Endothelial cell of umbilical vein (primary cell): ENCODE measurements around the gene LRP2. TPM values are rescaled to one million over a fixed set of nuclear protein-coding genes. Genes with fewer than 3 reads are reported as not detected.

Source experiments
- BruUV-seq: library from RNA; stranded (reverse); fragments of 400-500 nt; replicated peaks from 2 replicates; lab custom pipeline; 2021; lab: Mats Ljungman, UMichigan
- CTCF ChIA-PET: fragments of 300-600, 350-600 bp; sonication (Branson Sonifier 250); formaldehyde crosslinking; loops from one replicate; lab custom pipeline; 2021; ENCODE audit warnings: antibody characterized with exemption, inconsistent platforms; lab: Charles Lee
- POLR2A ChIA-PET: fragments of 300-600, 350-600 bp; sonication (Branson Sonifier 250); formaldehyde crosslinking; loops from one replicate; lab custom pipeline; 2021; ENCODE audit warnings: antibody characterized with exemption, inconsistent platforms; lab: Charles Lee
- DNase-seq: peaks from one replicate; pipeline ENCODE4 v3.0.0-alpha.2; 2011; ENCODE audit warnings: low read depth, low spot score
- FAIRE-seq: peaks from 2 replicates; lab custom pipeline; 2011; peaks lifted over from hg19 to GRCh38; lab: Jason Lieb, UNC
- H2AFZ ChIP-seq: 2 replicates; pipeline ENCODE4 v1.6.0; 2012; ENCODE audit warnings: low read depth, low read length, control low read depth, inconsistent platforms
- H3K27ac ChIP-seq: 2 replicates; pipeline ENCODE4 v1.5.1; 2011; ENCODE audit warnings: low read depth, mild to moderate bottlenecking, control low read depth, low read length, moderate library complexity; ENCODE audit not compliant: insufficient read depth
- H3K27me3 ChIP-seq, 2 experiments: 2 replicates each; pipeline versions ENCODE4 v1.6.0 to v1.6.1; 2011; ENCODE audit warnings: low read length in 2 of 2, mixed read lengths in 1 of 2; ENCODE audit not compliant: control insufficient read depth in 2 of 2, insufficient read depth in 2 of 2
- H3K36me3 ChIP-seq, 2 experiments: 2 replicates in 1 of 2; 3 replicates in 1 of 2; pipeline ENCODE4 v1.5.1; 2011; ENCODE audit warnings: low read length in 2 of 2, mild to moderate bottlenecking in 1 of 2, moderate library complexity in 1 of 2; ENCODE audit not compliant: control insufficient read depth in 2 of 2, insufficient read depth in 2 of 2; ENCODE audit errors: extremely low read depth in 1 of 2
- H3K4me1 ChIP-seq: 3 replicates; pipeline ENCODE4 v1.5.1; 2011; ENCODE audit warnings: mild to moderate bottlenecking, low read length; ENCODE audit not compliant: control insufficient read depth, insufficient read depth; ENCODE audit errors: extremely low read depth
- H3K4me2 ChIP-seq: 2 replicates; pipeline ENCODE4 v1.6.1; 2011; ENCODE audit warnings: low read length, control low read depth, mixed read lengths; ENCODE audit not compliant: insufficient read depth
- H3K4me3 ChIP-seq, 3 experiments: fragments of 200-600 bp in 1 of 3; sonication (generic), shearing (Covaris generic) in 1 of 3; replicated peaks in 1 of 3; 2 replicates each; pipeline ENCODE4 v1.5.1; 2011 to 2016; ENCODE audit warnings: control low read depth in 3 of 3, low read length in 3 of 3, mild to moderate bottlenecking in 2 of 3, inconsistent platforms in 1 of 3, low read depth in 1 of 3, moderate library complexity in 1 of 3; ENCODE audit not compliant: insufficient read depth in 1 of 3
- H3K79me2 ChIP-seq: 2 replicates; pipeline ENCODE4 v1.6.0; 2012; ENCODE audit warnings: low read length, inconsistent platforms; ENCODE audit not compliant: control insufficient read depth, insufficient read depth
- H3K9ac ChIP-seq: replicated peaks from 2 replicates; pipeline ENCODE3; 2011; ENCODE audit warnings: low read length, control low read depth; ENCODE audit not compliant: insufficient read depth; ENCODE audit errors: extremely low read depth
- H3K9me1 ChIP-seq: replicated peaks from 3 replicates; pipeline ENCODE4 v1.6.0; 2011; ENCODE audit warnings: mild to moderate bottlenecking, low read length; ENCODE audit not compliant: control insufficient read depth, insufficient read depth; ENCODE audit errors: extremely low read depth
- H3K9me3 ChIP-seq: replicated peaks from 2 replicates; pipeline ENCODE4 v1.5.1; 2012; ENCODE audit warnings: low read length, inconsistent platforms; ENCODE audit not compliant: control insufficient read depth, insufficient read depth
- H4K20me1 ChIP-seq: replicated peaks from 2 replicates; pipeline ENCODE3; 2011; ENCODE audit warnings: mild to moderate bottlenecking, low read length; ENCODE audit not compliant: control insufficient read depth, insufficient read depth; ENCODE audit errors: extremely low read depth
- EZH2 ChIP-seq: IDR thresholded peaks from 2 replicates; pipeline ENCODE4 v1.6.1; 2012; ENCODE audit warnings: borderline replicate concordance, low read depth, mild to moderate bottlenecking, moderate library complexity, low read length, inconsistent platforms; ENCODE audit not compliant: severe bottlenecking
- FOS ChIP-seq: IDR thresholded peaks from 2 replicates; pipeline ENCODE4 v1.6.1; 2011; ENCODE audit warnings: mild to moderate bottlenecking, low read length, moderate library complexity, borderline replicate concordance; ENCODE audit not compliant: insufficient read depth
- GATA2 ChIP-seq: IDR thresholded peaks from 2 replicates; pipeline ENCODE4 v1.7.0; 2011; ENCODE audit warnings: low read depth, mild to moderate bottlenecking, moderate library complexity, mixed read lengths, low read length; ENCODE audit not compliant: insufficient read length, insufficient read depth
- JUN ChIP-seq: IDR thresholded peaks from 2 replicates; pipeline ENCODE4 v1.6.1; 2011; ENCODE audit warnings: borderline replicate concordance, low read depth; ENCODE audit not compliant: insufficient read length, insufficient read depth
- MAX ChIP-seq: IDR thresholded peaks from 2 replicates; pipeline ENCODE4 v1.6.1; 2011; ENCODE audit not compliant: insufficient read depth, insufficient read length
- POLR2AphosphoS5 ChIP-seq: IDR thresholded peaks from 2 replicates; pipeline ENCODE4 v1.6.1; 2012; ENCODE audit warnings: low read depth, mild to moderate bottlenecking, control low read depth, low read length, moderate library complexity; ENCODE audit not compliant: insufficient read depth
- dilution Hi-C: fragments of 300-500 bp; cut with MboI; formaldehyde crosslinking; loops from one replicate; pipeline ENCODE4 v1.15.0; 2019; ENCODE audit warnings: low sequenced_read_pairs; ENCODE audit not compliant: extremely low pct_ligation_motif_present
- intact Hi-C: fragments of 100-400 bp; cut with micrococcal nuclease; formaldehyde crosslinking; loops from one replicate; pipeline ENCODE4 v1.10.0; 2022
- polyA plus RNA-seq, 4 experiments: library from polyadenylated mRNA; depleted of rRNA in 3 of 4; stranded (reverse) in 3 of 4; unstranded in 1 of 4; fragments of >200 nt; gene quantifications; 2 replicates each; pipeline versions ENCODE4 v1.2.1 to v1.2.3, GENCODE V29; 2011 to 2012; ENCODE audit warnings: missing spikeins in 1 of 4
- total RNA-seq: library from RNA; stranded (reverse); gene quantifications from 2 replicates; pipeline ENCODE4 v1.2.3, GENCODE V29; 2021
- TF ChIP-seq, protein P1 (sequence below), 2 donors: IDR thresholded peaks; 1 replicate in 1 of 2; 2 replicates in 1 of 2; pipeline ENCODE4 v1.5.1; 2011; ENCODE audit warnings: low read length in 2 of 2, mild to moderate bottlenecking in 2 of 2, moderate library complexity in 2 of 2, control low read depth in 1 of 2, inconsistent platforms in 1 of 2, low read depth in 1 of 2; ENCODE audit not compliant: insufficient read depth in 1 of 2; ENCODE audit errors: extremely low read depth in 1 of 2

The LRP2 gene
- total and polyA plus RNA-seq, 2 donors (not counting 3 experiments of a cell fraction or from before 2014, with no cell fraction given) = not detected

GRCh38 chr2:169200756-169201155, 161.6 kb downstream of the LRP2 start:
- ChIA-PET POLR2A (no interaction called here), CTCF (interaction anchor here (1.5 kb wide), 1 partner anchor 21 kb away, joined by 4 read pairs; no protein-coding TSS in a partner anchor)
- Histone ChIP-seq H3K9ac (no peak overlapping the region), H4K20me1 (no peaks in the 10 kb centered on the region), H3K9me1 (no peaks in the 10 kb centered on the region), H3K4me3 (no peak overlapping the region), H3K4me2 (no peak overlapping the region), H2AFZ (no peak overlapping the region), H3K36me3 (no peaks in the 10 kb centered on the region), H3K27me3 (no peaks in the 10 kb centered on the region), H3K4me1 (no peaks in the 10 kb centered on the region), H3K9me3 (no peaks in the 10 kb centered on the region), H3K79me2 (no peaks in the 10 kb centered on the region), H3K27ac (no peak overlapping the region)
- DNase-seq (no peak), FAIRE-seq (no peak)
- no peak for TF ChIP-seq MAX
- no peak for TF ChIP-seq POLR2AphosphoS5
- TF ChIP-seq EZH2 = no peak
- TF ChIP-seq, protein P1, sequence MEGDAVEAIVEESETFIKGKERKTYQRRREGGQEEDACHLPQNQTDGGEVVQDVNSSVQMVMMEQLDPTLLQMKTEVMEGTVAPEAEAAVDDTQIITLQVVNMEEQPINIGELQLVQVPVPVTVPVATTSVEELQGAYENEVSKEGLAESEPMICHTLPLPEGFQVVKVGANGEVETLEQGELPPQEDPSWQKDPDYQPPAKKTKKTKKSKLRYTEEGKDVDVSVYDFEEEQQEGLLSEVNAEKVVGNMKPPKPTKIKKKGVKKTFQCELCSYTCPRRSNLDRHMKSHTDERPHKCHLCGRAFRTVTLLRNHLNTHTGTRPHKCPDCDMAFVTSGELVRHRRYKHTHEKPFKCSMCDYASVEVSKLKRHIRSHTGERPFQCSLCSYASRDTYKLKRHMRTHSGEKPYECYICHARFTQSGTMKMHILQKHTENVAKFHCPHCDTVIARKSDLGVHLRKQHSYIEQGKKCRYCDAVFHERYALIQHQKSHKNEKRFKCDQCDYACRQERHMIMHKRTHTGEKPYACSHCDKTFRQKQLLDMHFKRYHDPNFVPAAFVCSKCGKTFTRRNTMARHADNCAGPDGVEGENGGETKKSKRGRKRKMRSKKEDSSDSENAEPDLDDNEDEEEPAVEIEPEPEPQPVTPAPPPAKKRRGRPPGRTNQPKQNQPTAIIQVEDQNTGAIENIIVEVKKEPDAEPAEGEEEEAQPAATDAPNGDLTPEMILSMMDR (IDR thresholded peaks at IDR 0.05; ENCODE audit: extremely low read depth in 1 of 2, insufficient read depth in 1 of 2, low read depth in 1 of 2, low read length in 2 of 2) = no peak
- no peak for TF ChIP-seq JUN
- no peak for TF ChIP-seq FOS
- TF ChIP-seq GATA2 = no peak
- no TSS peak for BruUV-seq
- dilution Hi-C loops (no loop called here), intact Hi-C loops (no loop called here)
